ENCODE measurements around the gene PLAGL2. TPM values are rescaled to one million over a fixed set of nuclear protein-coding genes. Genes with fewer than 3 reads are reported as not detected.

The PLAGL2 gene
- total RNA-seq, 1 experiment from 2014 or later = 21.4 TPM

- TF ChIP-seq, protein P1, sequence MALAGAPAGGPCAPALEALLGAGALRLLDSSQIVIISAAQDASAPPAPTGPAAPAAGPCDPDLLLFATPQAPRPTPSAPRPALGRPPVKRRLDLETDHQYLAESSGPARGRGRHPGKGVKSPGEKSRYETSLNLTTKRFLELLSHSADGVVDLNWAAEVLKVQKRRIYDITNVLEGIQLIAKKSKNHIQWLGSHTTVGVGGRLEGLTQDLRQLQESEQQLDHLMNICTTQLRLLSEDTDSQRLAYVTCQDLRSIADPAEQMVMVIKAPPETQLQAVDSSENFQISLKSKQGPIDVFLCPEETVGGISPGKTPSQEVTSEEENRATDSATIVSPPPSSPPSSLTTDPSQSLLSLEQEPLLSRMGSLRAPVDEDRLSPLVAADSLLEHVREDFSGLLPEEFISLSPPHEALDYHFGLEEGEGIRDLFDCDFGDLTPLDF (CRISPR knock-in tag; IDR thresholded peaks at IDR 0.05) = no peak
- no peak for TF ChIP-seq ZNF121 (CRISPR knock-in tag; IDR thresholded peaks at IDR 0.05)
These were observed 40.0 kb downstream of the PLAGL2 start (continued) for GRCh38 chr20:32167552-32167951.

GRCh38 chr20:32165836-32166545, 41.6 kb downstream of the PLAGL2 start:
- Mint-ChIP-seq H3K4me1 (peaks cover 11% of the 10 kb centered on the region), H3K9me3 (no peaks in the 10 kb centered on the region), H3K4me3 (no peak overlapping the region), H3K27ac (no peak overlapping the region), H3K27me3 (ENCODE audit: low read depth) (no peaks in the 10 kb centered on the region), H3K36me3 (peaks cover 43% of the 10 kb centered on the region)
- DNase-seq (ENCODE audit: low spot score) (no peak), ATAC-seq (no peak)
- TF ChIP-seq NFATC4 (CRISPR knock-in tag; IDR thresholded peaks at IDR 0.05) = no peak
- TF ChIP-seq KAT7 (CRISPR knock-in tag; IDR thresholded peaks at IDR 0.05; ENCODE audit: borderline replicate concordance) = no peak
- TF ChIP-seq, protein P2, sequence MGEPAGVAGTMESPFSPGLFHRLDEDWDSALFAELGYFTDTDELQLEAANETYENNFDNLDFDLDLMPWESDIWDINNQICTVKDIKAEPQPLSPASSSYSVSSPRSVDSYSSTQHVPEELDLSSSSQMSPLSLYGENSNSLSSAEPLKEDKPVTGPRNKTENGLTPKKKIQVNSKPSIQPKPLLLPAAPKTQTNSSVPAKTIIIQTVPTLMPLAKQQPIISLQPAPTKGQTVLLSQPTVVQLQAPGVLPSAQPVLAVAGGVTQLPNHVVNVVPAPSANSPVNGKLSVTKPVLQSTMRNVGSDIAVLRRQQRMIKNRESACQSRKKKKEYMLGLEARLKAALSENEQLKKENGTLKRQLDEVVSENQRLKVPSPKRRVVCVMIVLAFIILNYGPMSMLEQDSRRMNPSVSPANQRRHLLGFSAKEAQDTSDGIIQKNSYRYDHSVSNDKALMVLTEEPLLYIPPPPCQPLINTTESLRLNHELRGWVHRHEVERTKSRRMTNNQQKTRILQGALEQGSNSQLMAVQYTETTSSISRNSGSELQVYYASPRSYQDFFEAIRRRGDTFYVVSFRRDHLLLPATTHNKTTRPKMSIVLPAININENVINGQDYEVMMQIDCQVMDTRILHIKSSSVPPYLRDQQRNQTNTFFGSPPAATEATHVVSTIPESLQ (CRISPR knock-in tag; IDR thresholded peaks at IDR 0.05) = no peak
- no peak for TF ChIP-seq NFE2L1 (CRISPR knock-in tag; IDR thresholded peaks at IDR 0.05)
- TF ChIP-seq USF2 (CRISPR knock-in tag; IDR thresholded peaks at IDR 0.05) = no peak
- no peak for TF ChIP-seq CBFB (CRISPR knock-in tag; IDR thresholded peaks at IDR 0.05; ENCODE audit: low read depth)
- TF ChIP-seq ESRRA (CRISPR knock-in tag; IDR thresholded peaks at IDR 0.05; ENCODE audit: borderline replicate concordance) = no peak
- TF ChIP-seq NFYB (CRISPR knock-in tag; conservative IDR thresholded peaks at IDR 0.05; ENCODE audit: low read depth) = no peak
- ChIA-PET POLR2A (no interaction called here), CTCF (no interaction called here)

DNA sequence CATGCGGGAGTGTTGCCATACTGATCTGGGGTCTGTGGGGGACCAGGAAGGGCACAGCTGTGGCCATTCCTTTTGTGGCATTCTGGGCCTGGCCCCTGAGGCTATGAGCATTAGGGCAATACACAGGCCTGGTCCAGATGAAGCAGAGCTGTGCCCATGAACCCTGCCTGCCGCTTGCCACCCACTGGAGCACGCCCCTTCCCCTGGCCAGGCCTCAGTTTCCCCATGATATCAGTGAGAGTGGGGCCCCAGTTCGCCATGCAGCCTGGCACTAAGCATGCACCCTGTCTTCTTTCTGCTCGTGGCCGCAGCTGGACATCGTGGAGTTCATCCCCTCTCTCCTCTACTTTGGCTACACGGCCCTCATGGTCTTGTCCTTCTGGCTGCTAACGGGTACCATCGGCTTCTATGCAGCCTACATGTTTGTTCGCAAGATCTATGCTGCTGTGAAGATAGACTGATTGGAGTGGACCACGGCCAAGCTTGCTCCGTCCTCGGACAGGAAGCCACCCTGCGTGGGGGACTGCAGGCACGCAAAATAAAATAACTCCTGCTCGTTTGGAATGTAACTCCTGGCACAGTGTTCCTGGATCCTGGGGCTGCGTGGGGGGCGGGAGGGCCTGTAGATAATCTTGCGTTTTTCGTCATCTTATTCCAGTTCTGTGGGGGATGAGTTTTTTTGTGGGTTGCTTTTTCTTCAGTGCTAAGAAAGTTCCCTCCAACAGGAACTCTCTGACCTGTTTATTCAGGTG, 42.4 kb downstream of the PLAGL2 start:
- H3K27me3 Mint-ChIP-seq (ENCODE audit: low read depth) = no peaks in the 10 kb centered on the region
- ATAC-seq (no peak), DNase-seq (ENCODE audit: low spot score) (no peak)
- H3K27ac Mint-ChIP-seq = no peak overlapping the region
- TF ChIP-seq CBFB (CRISPR knock-in tag; IDR thresholded peaks at IDR 0.05; ENCODE audit: low read depth) = no peak
- TF ChIP-seq NR2C2 (CRISPR knock-in tag; IDR thresholded peaks at IDR 0.05) = no peak
- TF ChIP-seq SP1 (CRISPR knock-in tag; conservative IDR thresholded peaks at IDR 0.05) = no peak
- TF ChIP-seq ZNF423 (CRISPR knock-in tag; IDR thresholded peaks at IDR 0.05) = no peak
- TF ChIP-seq TP53 (CRISPR knock-in tag; IDR thresholded peaks at IDR 0.05) = no peak
- no peak for TF ChIP-seq OVOL2 (CRISPR knock-in tag; IDR thresholded peaks at IDR 0.05; ENCODE audit: borderline replicate concordance)
- TF ChIP-seq, protein P3, sequence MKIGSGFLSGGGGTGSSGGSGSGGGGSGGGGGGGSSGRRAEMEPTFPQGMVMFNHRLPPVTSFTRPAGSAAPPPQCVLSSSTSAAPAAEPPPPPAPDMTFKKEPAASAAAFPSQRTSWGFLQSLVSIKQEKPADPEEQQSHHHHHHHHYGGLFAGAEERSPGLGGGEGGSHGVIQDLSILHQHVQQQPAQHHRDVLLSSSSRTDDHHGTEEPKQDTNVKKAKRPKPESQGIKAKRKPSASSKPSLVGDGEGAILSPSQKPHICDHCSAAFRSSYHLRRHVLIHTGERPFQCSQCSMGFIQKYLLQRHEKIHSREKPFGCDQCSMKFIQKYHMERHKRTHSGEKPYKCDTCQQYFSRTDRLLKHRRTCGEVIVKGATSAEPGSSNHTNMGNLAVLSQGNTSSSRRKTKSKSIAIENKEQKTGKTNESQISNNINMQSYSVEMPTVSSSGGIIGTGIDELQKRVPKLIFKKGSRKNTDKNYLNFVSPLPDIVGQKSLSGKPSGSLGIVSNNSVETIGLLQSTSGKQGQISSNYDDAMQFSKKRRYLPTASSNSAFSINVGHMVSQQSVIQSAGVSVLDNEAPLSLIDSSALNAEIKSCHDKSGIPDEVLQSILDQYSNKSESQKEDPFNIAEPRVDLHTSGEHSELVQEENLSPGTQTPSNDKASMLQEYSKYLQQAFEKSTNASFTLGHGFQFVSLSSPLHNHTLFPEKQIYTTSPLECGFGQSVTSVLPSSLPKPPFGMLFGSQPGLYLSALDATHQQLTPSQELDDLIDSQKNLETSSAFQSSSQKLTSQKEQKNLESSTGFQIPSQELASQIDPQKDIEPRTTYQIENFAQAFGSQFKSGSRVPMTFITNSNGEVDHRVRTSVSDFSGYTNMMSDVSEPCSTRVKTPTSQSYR (CRISPR knock-in tag; IDR thresholded peaks at IDR 0.05) = no peak
- TF ChIP-seq NFYB (CRISPR knock-in tag; conservative IDR thresholded peaks at IDR 0.05; ENCODE audit: low read depth) = no peak
- TF ChIP-seq ZNF671 (CRISPR knock-in tag; IDR thresholded peaks at IDR 0.05) = no peak
- TF ChIP-seq ZNF416 (CRISPR knock-in tag; IDR thresholded peaks at IDR 0.05) = no peak
- TF ChIP-seq SMAD4 (CRISPR knock-in tag; IDR thresholded peaks at IDR 0.05) = no peak
- TF ChIP-seq ZBTB21 (CRISPR knock-in tag; IDR thresholded peaks at IDR 0.05; ENCODE audit: borderline replicate concordance) = no peak
- TF ChIP-seq RELA (CRISPR knock-in tag; IDR thresholded peaks at IDR 0.05; ENCODE audit: borderline replicate concordance) = no peak
- H3K36me3 Mint-ChIP-seq = peaks cover 49% of the 10 kb centered on the region
- no peak overlapping the region for H3K4me3 Mint-ChIP-seq
- no peaks in the 10 kb centered on the region for H3K9me3 Mint-ChIP-seq
- ChIA-PET CTCF (no interaction called here), POLR2A (no interaction called here)
- peaks cover 11% of the 10 kb centered on the region for H3K4me1 Mint-ChIP-seq
